SK-N-SH (cell line): Measurements from ENCODE around the gene RAPGEF6. TPM values are rescaled to one million over a fixed set of nuclear protein-coding genes. Genes with fewer than 3 reads are reported as not detected.

Experiments
- CTCF ChIA-PET: fragments of 300-600, 350-600 bp; formaldehyde crosslinking; extraction: SDS; loops from one replicate; lab custom pipeline; 2021; lab: Yijun Ruan, JAX
- POLR2A ChIA-PET: fragments of 350-600 bp; sonication (Branson Sonifier 250); formaldehyde crosslinking; extraction: SDS; loops from one replicate; lab custom pipeline; 2020; ENCODE audit warnings: antibody characterized with exemption, inconsistent platforms; lab: Yijun Ruan, JAX
- DNase-seq: peaks from one replicate; pipeline ENCODE4 v3.0.0; 2012
- H2AFZ ChIP-seq: fragments of 200-600 bp; sonication (generic); 2 replicates; pipeline ENCODE4 v1.8.1; 2016; ENCODE audit warnings: antibody characterized with exemption, mild to moderate bottlenecking, low read depth
- H3F3A ChIP-seq: fragments of 200-600 bp; sonication (generic); replicated peaks from 2 replicates; pipeline ENCODE3; 2016; ENCODE audit warnings: antibody characterized with exemption, mild to moderate bottlenecking; ENCODE audit not compliant: insufficient read depth
- H3K27ac ChIP-seq, 2 experiments: fragments of 200-500 bp in 1 of 2; fragments of 200-600 bp in 1 of 2; sonication (Bioruptor generic) in 1 of 2; sonication (generic), shearing (Covaris generic) in 1 of 2; 2 replicates each; pipeline versions ENCODE4 v1.5.1 to v1.6.1; 2014 to 2016; ENCODE audit warnings: low read depth in 2 of 2, inconsistent platforms in 1 of 2, low read length in 1 of 2, mild to moderate bottlenecking in 1 of 2, mixed read lengths in 1 of 2
- H3K27me3 ChIP-seq: fragments of 200-600 bp; sonication (generic), shearing (Covaris generic); 2 replicates; pipeline ENCODE4 v1.6.1; 2016; ENCODE audit warnings: mixed run types; ENCODE audit not compliant: insufficient read depth
- H3K36me3 ChIP-seq, 2 experiments: fragments of 200-500 bp in 1 of 2; fragments of 200-600 bp in 1 of 2; sonication (Bioruptor generic) in 1 of 2; sonication (generic) in 1 of 2; replicated peaks in 1 of 2; 2 replicates each; pipeline versions ENCODE3 to v1.5.1; 2014 to 2016; ENCODE audit warnings: low read length in 1 of 2, mild to moderate bottlenecking in 1 of 2; ENCODE audit not compliant: insufficient read depth in 2 of 2, control insufficient read depth in 1 of 2
- H3K4me1 ChIP-seq, 2 experiments: fragments of 200-500 bp in 1 of 2; fragments of 200-600 bp in 1 of 2; sonication (Bioruptor generic) in 1 of 2; sonication (generic), shearing (Covaris generic) in 1 of 2; 2 replicates each; pipeline versions ENCODE4 v1.5.1 to v1.6.1; 2014 to 2016; ENCODE audit warnings: low read depth in 1 of 2, low read length in 1 of 2, mixed run types in 1 of 2; ENCODE audit not compliant: insufficient read depth in 2 of 2, control insufficient read depth in 1 of 2
- H3K4me2 ChIP-seq: fragments of 200-600 bp; sonication (generic), shearing (Covaris generic); 2 replicates; pipeline ENCODE4 v1.6.1; 2017; ENCODE audit warnings: mixed run types
- H3K4me3 ChIP-seq, 2 experiments: fragments of 200-500 bp in 1 of 2; fragments of 200-600 bp in 1 of 2; sonication (Bioruptor generic) in 1 of 2; sonication (generic), shearing (Covaris generic) in 1 of 2; 2 replicates each; pipeline versions ENCODE4 v1.5.1 to v1.8.1; 2014 to 2016; ENCODE audit warnings: low read depth in 2 of 2, inconsistent platforms in 1 of 2, low read length in 1 of 2, mild to moderate bottlenecking in 1 of 2, mixed read lengths in 1 of 2, moderate library complexity in 1 of 2
- H3K79me2 ChIP-seq: fragments of 200-600 bp; sonication (generic); 2 replicates; pipeline ENCODE4 v1.8.1; 2017; ENCODE audit warnings: mild to moderate bottlenecking; ENCODE audit not compliant: insufficient read depth
- H3K9ac ChIP-seq: fragments of 200-600 bp; sonication (generic); 2 replicates; pipeline ENCODE4 v1.6.1; 2017; ENCODE audit warnings: mixed run types
- H3K9me2 ChIP-seq: fragments of 200-600 bp; sonication (generic); 2 replicates; pipeline ENCODE4 v1.6.1; 2017; ENCODE audit warnings: mixed run types
- H3K9me3 ChIP-seq: fragments of 200-600 bp; sonication (generic); 2 replicates; pipeline ENCODE4 v1.6.1; 2017; ENCODE audit warnings: mixed run types, mild to moderate bottlenecking, moderate library complexity
- H4K20me1 ChIP-seq: fragments of 200-600 bp; sonication (generic); 2 replicates; pipeline ENCODE4 v1.6.1; 2017; ENCODE audit warnings: mild to moderate bottlenecking, mixed run types; ENCODE audit not compliant: insufficient read depth
- CHD2 ChIP-seq: fragments of 150-350 bp; IDR thresholded peaks from 2 replicates; pipeline ENCODE4 v1.6.1; 2018; ENCODE audit warnings: low read length; ENCODE audit not compliant: partially characterized antibody
- CTCF ChIP-seq: fragments of 200-600 bp; sonication (generic); IDR thresholded peaks from 2 replicates; pipeline ENCODE4 v1.6.1; 2017; ENCODE audit warnings: antibody characterized with exemption, mild to moderate bottlenecking, moderate library complexity
- FOSL2 ChIP-seq: IDR thresholded peaks from 2 replicates; pipeline ENCODE4 v1.4.0; 2012; ENCODE audit warnings: low read depth, mild to moderate bottlenecking, moderate library complexity, borderline replicate concordance
- FOXJ3 ChIP-seq: sonication (generic); formaldehyde crosslinking; IDR thresholded peaks from 2 replicates; pipeline ENCODE4 v1.5.1; 2020; ENCODE audit warnings: mild to moderate bottlenecking, missing genetic modification reagents
- FOXM1 ChIP-seq: IDR thresholded peaks from 2 replicates; pipeline ENCODE4 v1.4.0; 2012; ENCODE audit warnings: low read depth, mild to moderate bottlenecking
- GABPA ChIP-seq: IDR thresholded peaks from 2 replicates; pipeline ENCODE4 v1.4.0; 2012; ENCODE audit warnings: low read depth, mild to moderate bottlenecking
- IRF3 ChIP-seq: fragments of 150-350 bp; IDR thresholded peaks from 2 replicates; pipeline ENCODE4 v1.6.1; 2016; ENCODE audit warnings: mild to moderate bottlenecking, low read depth, low read length
- RAD21 ChIP-seq: IDR thresholded peaks from 2 replicates; pipeline ENCODE4 v1.6.1; 2012; ENCODE audit warnings: mild to moderate bottlenecking, low read length
- RFX5 ChIP-seq: IDR thresholded peaks from 2 replicates; pipeline ENCODE4 v1.6.1; 2012; ENCODE audit warnings: mild to moderate bottlenecking, improper control_type of control experiment, low read length
- RXRA ChIP-seq: IDR thresholded peaks from 2 replicates; pipeline ENCODE4 v1.4.0; 2012; ENCODE audit warnings: low read depth, mild to moderate bottlenecking, borderline replicate concordance
- TCF12 ChIP-seq: IDR thresholded peaks from 2 replicates; pipeline ENCODE4 v1.4.0; 2012
- USF2 ChIP-seq: fragments of 150-350 bp; IDR thresholded peaks from 2 replicates; pipeline ENCODE4 v1.6.1; 2017; ENCODE audit warnings: antibody characterized with exemption, low read length, low read depth, borderline replicate concordance
- ZBTB33 ChIP-seq: IDR thresholded peaks from 2 replicates; pipeline ENCODE4 v1.4.0; 2012; ENCODE audit warnings: low read depth, borderline replicate concordance
- polyA plus RNA-seq, 3 experiments: library from polyadenylated mRNA; depleted of rRNA; stranded (reverse); fragments of >200 nt; gene quantifications; 2 replicates each; pipeline ENCODE4 v1.2.3, GENCODE V29; 2012

The RAPGEF6 gene
- polyA plus RNA-seq, 1 of the 3 experiments (the other 2 are of a cell fraction), result 2.9 TPM

- Histone ChIP-seq H3K9me2 (no peaks in the 10 kb centered on the region), H3K27me3 (no peaks in the 10 kb centered on the region), H3K4me1 (peaks cover 0 to 16% of the 10 kb centered on the region in 2 experiments; a peak in 2 of 4 replicates), H3K27ac (no peak overlapping the region), H3K79me2 (no peaks in the 10 kb centered on the region), H3F3A (peaks cover 26% of the 10 kb centered on the region), H3K9ac (no peak overlapping the region), H3K9me3 (no peaks in the 10 kb centered on the region), H3K4me2 (no peak overlapping the region), H4K20me1 (no peaks in the 10 kb centered on the region), H3K36me3 (peaks cover 16 to 20% of the 10 kb centered on the region in 2 experiments), H3K4me3 (no peak overlapping the region), H2AFZ (no peak overlapping the region)
- ChIA-PET CTCF (no interaction called here), POLR2A (no interaction called here)
- TF ChIP-seq RXRA (no peak), FOSL2 (no peak), USF2 (no peak), TCF12 (no peak), FOXM1 (no peak), ZBTB33 (no peak), CHD2 (no peak), RFX5 (no peak), GABPA (no peak), RAD21 (no peak), IRF3 (no peak), CTCF (no peak), FOXJ3 (CRISPR knock-in tag) (no peak)
- DNase-seq, result no peak
Observed at GRCh38 chr5:131509801-131510200, 125.2 kb downstream of the RAPGEF6 start.
